Measurements from ENCODE around the gene SCFD2. TPM values are rescaled to one million over a fixed set of nuclear protein-coding genes. Genes with fewer than 3 reads are reported as not detected.

The SCFD2 gene
- total and polyA plus RNA-seq, 5 donors from 2014 or later: 15.0 to 23.9 (median 16.3) TPM

GRCh38 chr4:53169695-53170617 is 195.9 kb downstream of the SCFD2 start:
- no peaks in the 10 kb centered on the region for H3K27me3 Mint-ChIP-seq
- Histone ChIP-seq H3K4me1 (ENCODE audit: control insufficient read depth, insufficient read depth, low read length, poor library complexity, severe bottlenecking) (no peaks in the 10 kb centered on the region), H3K27me3 (ENCODE audit: control insufficient read depth, insufficient read depth, low read length) (no peaks in the 10 kb centered on the region), H3K27ac (ENCODE audit: insufficient read depth, low read length, poor library complexity, severe bottlenecking) (no peak overlapping the region), H3K4me3 (ENCODE audit: low read depth, low read length) (no peak overlapping the region), H3K36me3 (ENCODE audit: control insufficient read depth, insufficient read depth, low read length) (no peaks in the 10 kb centered on the region), H3K9me3 (ENCODE audit: control insufficient read depth in 2 of 2, low read length in 2 of 2) (peaks cover 0 to 4% of the 10 kb centered on the region in 2 experiments)
- no peak for DNase-seq
- no peak overlapping the region for H3K27ac Mint-ChIP-seq
- no peak overlapping the region for H3K4me3 Mint-ChIP-seq
- peaks cover 5 to 21% (median 8%) of the 10 kb centered on the region in 4 donors for H3K4me1 Mint-ChIP-seq
- H3K36me3 Mint-ChIP-seq: peaks cover 27% of the 10 kb centered on the region
- peaks cover 4 to 17% (median 8%) of the 10 kb centered on the region in 7 donors for H3K9me3 Mint-ChIP-seq
- no peak for ATAC-seq (ENCODE audit: low read depth in 2 of 2)

- Histone ChIP-seq H3K36me3 (ENCODE audit: control insufficient read depth, insufficient read depth, low read length) (no peaks in the 10 kb centered on the region), H3K27ac (ENCODE audit: insufficient read depth, low read length, poor library complexity, severe bottlenecking) (no peak overlapping the region), H3K9me3 (ENCODE audit: control insufficient read depth in 2 of 2, low read length in 2 of 2) (no peaks in the 10 kb centered on the region), H3K4me1 (ENCODE audit: control insufficient read depth, insufficient read depth, low read length, poor library complexity, severe bottlenecking) (no peaks in the 10 kb centered on the region), H3K27me3 (ENCODE audit: control insufficient read depth, insufficient read depth, low read length) (no peaks in the 10 kb centered on the region), H3K4me3 (ENCODE audit: low read depth, low read length) (no peak overlapping the region)
- Mint-ChIP-seq H3K4me3 (no peak overlapping the region), H3K4me1 (peaks cover 0 to 16% (median 0%) of the 10 kb centered on the region in 4 donors), H3K27ac (no peak overlapping the region), H3K36me3 (peaks cover 28% of the 10 kb centered on the region), H3K9me3 (peaks cover 0 to 17% (median 5%) of the 10 kb centered on the region in 7 donors), H3K27me3 (no peaks in the 10 kb centered on the region)
- no peak for DNase-seq
- no peak for ATAC-seq (ENCODE audit: low read depth in 2 of 2)
These were observed 197.6 kb downstream of the SCFD2 start for GRCh38 chr4:53168228-53168627.

GRCh38 chr4:53162969-53163368 is 202.9 kb downstream of the SCFD2 start:
- no peak for ATAC-seq (ENCODE audit: low read depth in 2 of 2)
- H3K36me3 ChIP-seq (ENCODE audit: control insufficient read depth, insufficient read depth, low read length): no peaks in the 10 kb centered on the region
- H3K4me1 ChIP-seq (ENCODE audit: control insufficient read depth, insufficient read depth, low read length, poor library complexity, severe bottlenecking): no peaks in the 10 kb centered on the region
- Mint-ChIP-seq H3K4me3 (no peak overlapping the region), H3K27ac (no peak overlapping the region), H3K9me3 (peaks cover 0 to 10% (median 4%) of the 10 kb centered on the region in 7 donors), H3K4me1 (peaks cover 0 to 14% (median under 1%) of the 10 kb centered on the region in 4 donors), H3K36me3 (peaks cover 34% of the 10 kb centered on the region), H3K27me3 (no peaks in the 10 kb centered on the region)
- H3K4me3 ChIP-seq (ENCODE audit: low read depth, low read length): no peak overlapping the region
- no peaks in the 10 kb centered on the region for H3K27me3 ChIP-seq (ENCODE audit: control insufficient read depth, insufficient read depth, low read length)
- no peak for DNase-seq
- no peaks in the 10 kb centered on the region for H3K9me3 ChIP-seq (ENCODE audit: control insufficient read depth in 2 of 2, low read length in 2 of 2)
- H3K27ac ChIP-seq (ENCODE audit: insufficient read depth, low read length, poor library complexity, severe bottlenecking): no peak overlapping the region

GRCh38 chr4:53161787-53162433 is 204.0 kb downstream of the SCFD2 start:
- Mint-ChIP-seq H3K27me3 (no peaks in the 10 kb centered on the region), H3K36me3 (peaks cover 35% of the 10 kb centered on the region), H3K27ac (no peak overlapping the region), H3K4me3 (no peak overlapping the region), H3K9me3 (peaks cover 0 to 7% (median 4%) of the 10 kb centered on the region in 7 donors), H3K4me1 (peaks cover 0 to 14% (median under 1%) of the 10 kb centered on the region in 4 donors)
- Histone ChIP-seq H3K27me3 (ENCODE audit: control insufficient read depth, insufficient read depth, low read length) (no peaks in the 10 kb centered on the region), H3K4me3 (ENCODE audit: low read depth, low read length) (no peak overlapping the region), H3K9me3 (ENCODE audit: control insufficient read depth in 2 of 2, low read length in 2 of 2) (no peaks in the 10 kb centered on the region), H3K4me1 (ENCODE audit: control insufficient read depth, insufficient read depth, low read length, poor library complexity, severe bottlenecking) (no peaks in the 10 kb centered on the region), H3K27ac (ENCODE audit: insufficient read depth, low read length, poor library complexity, severe bottlenecking) (no peak overlapping the region), H3K36me3 (ENCODE audit: control insufficient read depth, insufficient read depth, low read length) (no peaks in the 10 kb centered on the region)
- no peak for DNase-seq
- ATAC-seq (ENCODE audit: low read depth in 2 of 2): no peak

- ATAC-seq (ENCODE audit: low read depth in 2 of 2): no peak
- Mint-ChIP-seq H3K36me3 (peaks cover 30% of the 10 kb centered on the region), H3K27ac (no peak overlapping the region), H3K4me3 (no peak overlapping the region), H3K9me3 (peaks cover 0 to 6% (median 2%) of the 10 kb centered on the region in 7 donors), H3K4me1 (peaks cover 0 to 12% (median under 1%) of the 10 kb centered on the region in 4 donors), H3K27me3 (no peaks in the 10 kb centered on the region)
- no peak overlapping the region for H3K27ac ChIP-seq (ENCODE audit: insufficient read depth, low read length, poor library complexity, severe bottlenecking)
- H3K27me3 ChIP-seq (ENCODE audit: control insufficient read depth, insufficient read depth, low read length): no peaks in the 10 kb centered on the region
- H3K36me3 ChIP-seq (ENCODE audit: control insufficient read depth, insufficient read depth, low read length): no peaks in the 10 kb centered on the region
- no peaks in the 10 kb centered on the region for H3K9me3 ChIP-seq (ENCODE audit: control insufficient read depth in 2 of 2, low read length in 2 of 2)
- no peaks in the 10 kb centered on the region for H3K4me1 ChIP-seq (ENCODE audit: control insufficient read depth, insufficient read depth, low read length, poor library complexity, severe bottlenecking)
- no peak overlapping the region for H3K4me3 ChIP-seq (ENCODE audit: low read depth, low read length)
- DNase-seq: no peak
These were observed 204.6 kb downstream of the SCFD2 start for GRCh38 chr4:53161051-53161786.

GRCh38 chr4:53156896-53157295 is 209.0 kb downstream of the SCFD2 start:
- Mint-ChIP-seq H3K4me1 (peaks cover 0 to 3% (median under 1%) of the 10 kb centered on the region in 4 donors), H3K36me3 (peaks cover 23% of the 10 kb centered on the region), H3K4me3 (no peak overlapping the region), H3K27me3 (no peaks in the 10 kb centered on the region), H3K27ac (no peak overlapping the region), H3K9me3 (peaks cover 0 to 7% (median 3%) of the 10 kb centered on the region in 7 donors)
- H3K36me3 ChIP-seq (ENCODE audit: control insufficient read depth, insufficient read depth, low read length): no peaks in the 10 kb centered on the region
- ATAC-seq (ENCODE audit: low read depth in 2 of 2) (no peak), DNase-seq (no peak)
- H3K4me1 ChIP-seq (ENCODE audit: control insufficient read depth, insufficient read depth, low read length, poor library complexity, severe bottlenecking): no peaks in the 10 kb centered on the region
- H3K9me3 ChIP-seq (ENCODE audit: control insufficient read depth in 2 of 2, low read length in 2 of 2): no peaks in the 10 kb centered on the region
- no peak overlapping the region for H3K27ac ChIP-seq (ENCODE audit: insufficient read depth, low read length, poor library complexity, severe bottlenecking)
- no peak overlapping the region for H3K4me3 ChIP-seq (ENCODE audit: low read depth, low read length)
- H3K27me3 ChIP-seq (ENCODE audit: control insufficient read depth, insufficient read depth, low read length): no peaks in the 10 kb centered on the region

- DNase-seq (no peak), ATAC-seq (ENCODE audit: low read depth in 2 of 2) (no peak)
- Mint-ChIP-seq H3K4me3 (no peak overlapping the region), H3K27me3 (no peaks in the 10 kb centered on the region), H3K9me3 (peaks cover 0 to 7% (median 0%) of the 10 kb centered on the region in 7 donors), H3K27ac (no peak overlapping the region), H3K4me1 (peaks cover 0 to 3% (median 0%) of the 10 kb centered on the region in 4 donors), H3K36me3 (peaks cover 16% of the 10 kb centered on the region)
- no peak overlapping the region for H3K4me3 ChIP-seq (ENCODE audit: low read depth, low read length)
- H3K36me3 ChIP-seq (ENCODE audit: control insufficient read depth, insufficient read depth, low read length): no peaks in the 10 kb centered on the region
- no peaks in the 10 kb centered on the region for H3K9me3 ChIP-seq (ENCODE audit: control insufficient read depth in 2 of 2, low read length in 2 of 2)
- no peak overlapping the region for H3K27ac ChIP-seq (ENCODE audit: insufficient read depth, low read length, poor library complexity, severe bottlenecking)
- no peaks in the 10 kb centered on the region for H3K4me1 ChIP-seq (ENCODE audit: control insufficient read depth, insufficient read depth, low read length, poor library complexity, severe bottlenecking)
- H3K27me3 ChIP-seq (ENCODE audit: control insufficient read depth, insufficient read depth, low read length): no peaks in the 10 kb centered on the region
These were observed 213.4 kb downstream of the SCFD2 start for GRCh38 chr4:53152467-53152866.

Data from CD4-positive, CD25-positive, alpha-beta regulatory T cell (primary cell).